Epithelial cell of prostate (primary cell): ENCODE results near the gene POLR3GL.
"Not testable (repeated sequence)": the region's sequence is repeated elsewhere in the genome, so short reads cannot be mapped to it uniquely, and the experiment has no call there.

ENCODE experiments used
- DNase-seq: peaks from one replicate; pipeline ENCODE4 v3.0.0-alpha.2; 2011; ENCODE audit warnings: low read depth, low spot score
- H3K27ac ChIP-seq: fragments of 450-650 bp; 2 replicates; pipeline ENCODE4 v1.5.1; 2017; ENCODE audit warnings: mild to moderate bottlenecking

Gene POLR3GL

GRCh38 chr1:146012703-146013558, 48.4 kb downstream of the POLR3GL start:
- no peak for DNase-seq

GRCh38 chr1:146013559-146013922, 49.1 kb downstream of the POLR3GL start:
- no peak overlapping the region for H3K27ac ChIP-seq
- no peak for DNase-seq

More at GRCh38 chr1:146012703-146013558, 48.4 kb downstream of the POLR3GL start:
- H3K27ac ChIP-seq = no peak overlapping the region

GRCh38 chr1:146016891-146017290, 52.4 kb downstream of the POLR3GL start:
- H3K27ac ChIP-seq = no peak overlapping the region

GRCh38 chr1:146019231-146020057, 55.0 kb downstream of the POLR3GL start:
- no peak for DNase-seq

More at GRCh38 chr1:146016891-146017290, 52.4 kb downstream of the POLR3GL start:
- DNase-seq = no peak

GRCh38 chr1:146020058-146021049, 55.9 kb downstream of the POLR3GL start:
- DNase-seq = no peak
- H3K27ac ChIP-seq = no peak overlapping the region

More at GRCh38 chr1:146019231-146020057, 55.0 kb downstream of the POLR3GL start:
- H3K27ac ChIP-seq = no peak overlapping the region

- H3K27ac ChIP-seq = no peak overlapping the region
- no peak for DNase-seq
Observed at GRCh38 chr1:146021050-146021445, 56.6 kb downstream of the POLR3GL start.

GRCh38 chr1:146021622-146022402, 57.3 kb downstream of the POLR3GL start, which contains the start of gene HJV:
TSS of gene HJV (minus strand) at chr1:146021735. CDS start at chr1:146020231, 1,504 bp downstream.
- no peak within 1 kb of the TSS for H3K27ac ChIP-seq

GRCh38 chr1:146022403-146023127, 58.1 kb downstream of the POLR3GL start:
- H3K27ac ChIP-seq = no peak overlapping the region
- no peak for DNase-seq

More at GRCh38 chr1:146021622-146022402, 57.3 kb downstream of the POLR3GL start, which contains the start of gene HJV:
- no peak for DNase-seq

- not testable (repeated sequence) for H3K27ac ChIP-seq, DNase-seq
Observed at GRCh38 chr1:146025787-146026495, 61.5 kb downstream of the POLR3GL start.

- not testable (repeated sequence) for DNase-seq, H3K27ac ChIP-seq
Observed at GRCh38 chr1:146026650-146027049, 62.2 kb downstream of the POLR3GL start.
